ENCODE results near the gene AK9. TPM values are rescaled to one million over a fixed set of nuclear protein-coding genes. Genes with fewer than 3 reads are reported as not detected.

The AK9 gene
- polyA plus RNA-seq, 1 of the 3 experiments (the other 2 are of a cell fraction) = 0.76 TPM

GRCh38 chr6:109715616-109716015 is 24.6 kb upstream of the AK9 start:
- CTCF ChIA-PET = interaction anchor here (1.0 to 3.2 kb wide), 4 partner anchors 11 to 338 kb away, joined by 3 to 27 read pairs (median 11); no protein-coding TSS in a partner anchor
- no peaks in the 10 kb centered on the region for H3F3A ChIP-seq (replicated peaks; ENCODE audit: insufficient read depth)
- 83% methylated on average over 2 of the region's 2 CpGs for WGBS (ENCODE audit: low lambda C conversion rate)
- POLR2A ChIA-PET = no interaction called here
- H4K20me1 ChIP-seq (ENCODE audit: insufficient read depth) = no peaks in the 10 kb centered on the region
- H3K79me2 ChIP-seq (ENCODE audit: insufficient read depth) = no peaks in the 10 kb centered on the region
- no peaks in the 10 kb centered on the region for H3K27me3 ChIP-seq (ENCODE audit: insufficient read depth)
- no peak for DNase-seq
- peak overlapping the region in 1 of 2 experiments; percentile 14; a peak in 1 of 4 replicates for H3K27ac ChIP-seq (ENCODE audit: low read depth in 2 of 2, low read length in 1 of 2)
- no peak overlapping the region for H2AFZ ChIP-seq (ENCODE audit: low read depth)
- H3K36me3 ChIP-seq (replicated peaks in 1 of 2; ENCODE audit: control insufficient read depth in 1 of 2, insufficient read depth in 2 of 2, low read length in 1 of 2) = peaks cover 0 to 3% of the 10 kb centered on the region in 2 experiments
- H3K4me1 ChIP-seq (ENCODE audit: control insufficient read depth in 1 of 2, insufficient read depth in 2 of 2, low read depth in 1 of 2, low read length in 1 of 2) = peaks cover 0 to 22% of the 10 kb centered on the region in 2 experiments; a peak in 2 of 4 replicates
- H3K4me2 ChIP-seq = no peak overlapping the region
- TF ChIP-seq, protein P1, sequence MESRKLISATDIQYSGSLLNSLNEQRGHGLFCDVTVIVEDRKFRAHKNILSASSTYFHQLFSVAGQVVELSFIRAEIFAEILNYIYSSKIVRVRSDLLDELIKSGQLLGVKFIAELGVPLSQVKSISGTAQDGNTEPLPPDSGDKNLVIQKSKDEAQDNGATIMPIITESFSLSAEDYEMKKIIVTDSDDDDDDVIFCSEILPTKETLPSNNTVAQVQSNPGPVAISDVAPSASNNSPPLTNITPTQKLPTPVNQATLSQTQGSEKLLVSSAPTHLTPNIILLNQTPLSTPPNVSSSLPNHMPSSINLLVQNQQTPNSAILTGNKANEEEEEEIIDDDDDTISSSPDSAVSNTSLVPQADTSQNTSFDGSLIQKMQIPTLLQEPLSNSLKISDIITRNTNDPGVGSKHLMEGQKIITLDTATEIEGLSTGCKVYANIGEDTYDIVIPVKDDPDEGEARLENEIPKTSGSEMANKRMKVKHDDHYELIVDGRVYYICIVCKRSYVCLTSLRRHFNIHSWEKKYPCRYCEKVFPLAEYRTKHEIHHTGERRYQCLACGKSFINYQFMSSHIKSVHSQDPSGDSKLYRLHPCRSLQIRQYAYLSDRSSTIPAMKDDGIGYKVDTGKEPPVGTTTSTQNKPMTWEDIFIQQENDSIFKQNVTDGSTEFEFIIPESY (IDR thresholded peaks at IDR 0.05; ENCODE audit: borderline replicate concordance, low read depth) = no peak
- TF ChIP-seq GATA2 (CRISPR knock-in tag; IDR thresholded peaks at IDR 0.05) = no peak
- TF ChIP-seq RFX5 (IDR thresholded peaks at IDR 0.05; ENCODE audit: low read length) = no peak
- TF ChIP-seq SIN3A (IDR thresholded peaks at IDR 0.05; ENCODE audit: borderline replicate concordance, low read depth, low read length) = no peak
- no peak for TF ChIP-seq TAF1 (IDR thresholded peaks at IDR 0.05; ENCODE audit: borderline replicate concordance, low read depth, low read length)
- no peak for TF ChIP-seq JUND (IDR thresholded peaks at IDR 0.05)
- TF ChIP-seq, protein P2, sequence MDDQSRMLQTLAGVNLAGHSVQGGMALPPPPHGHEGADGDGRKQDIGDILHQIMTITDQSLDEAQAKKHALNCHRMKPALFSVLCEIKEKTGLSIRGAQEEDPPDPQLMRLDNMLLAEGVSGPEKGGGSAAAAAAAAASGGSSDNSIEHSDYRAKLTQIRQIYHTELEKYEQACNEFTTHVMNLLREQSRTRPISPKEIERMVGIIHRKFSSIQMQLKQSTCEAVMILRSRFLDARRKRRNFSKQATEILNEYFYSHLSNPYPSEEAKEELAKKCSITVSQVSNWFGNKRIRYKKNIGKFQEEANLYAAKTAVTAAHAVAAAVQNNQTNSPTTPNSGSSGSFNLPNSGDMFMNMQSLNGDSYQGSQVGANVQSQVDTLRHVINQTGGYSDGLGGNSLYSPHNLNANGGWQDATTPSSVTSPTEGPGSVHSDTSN (IDR thresholded peaks at IDR 0.05) = no peak
- TF ChIP-seq POLR2AphosphoS5 (IDR thresholded peaks at IDR 0.05; ENCODE audit: low read depth, low read length) = no peak
- TF ChIP-seq RCOR1 (IDR thresholded peaks at IDR 0.05; ENCODE audit: low read length) = no peak
- no peak for TF ChIP-seq FOSL2 (IDR thresholded peaks at IDR 0.05; ENCODE audit: borderline replicate concordance, low read depth)
- TF ChIP-seq RXRA (IDR thresholded peaks at IDR 0.05; ENCODE audit: borderline replicate concordance, low read depth) = no peak
- no peak for TF ChIP-seq MEF2A (IDR thresholded peaks at IDR 0.05; ENCODE audit: borderline replicate concordance, low read depth)
- TF ChIP-seq, protein P3, sequence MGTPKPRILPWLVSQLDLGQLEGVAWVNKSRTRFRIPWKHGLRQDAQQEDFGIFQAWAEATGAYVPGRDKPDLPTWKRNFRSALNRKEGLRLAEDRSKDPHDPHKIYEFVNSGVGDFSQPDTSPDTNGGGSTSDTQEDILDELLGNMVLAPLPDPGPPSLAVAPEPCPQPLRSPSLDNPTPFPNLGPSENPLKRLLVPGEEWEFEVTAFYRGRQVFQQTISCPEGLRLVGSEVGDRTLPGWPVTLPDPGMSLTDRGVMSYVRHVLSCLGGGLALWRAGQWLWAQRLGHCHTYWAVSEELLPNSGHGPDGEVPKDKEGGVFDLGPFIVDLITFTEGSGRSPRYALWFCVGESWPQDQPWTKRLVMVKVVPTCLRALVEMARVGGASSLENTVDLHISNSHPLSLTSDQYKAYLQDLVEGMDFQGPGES (IDR thresholded peaks at IDR 0.05; ENCODE audit: low read depth, low read length) = no peak
- TF ChIP-seq, protein P4, sequence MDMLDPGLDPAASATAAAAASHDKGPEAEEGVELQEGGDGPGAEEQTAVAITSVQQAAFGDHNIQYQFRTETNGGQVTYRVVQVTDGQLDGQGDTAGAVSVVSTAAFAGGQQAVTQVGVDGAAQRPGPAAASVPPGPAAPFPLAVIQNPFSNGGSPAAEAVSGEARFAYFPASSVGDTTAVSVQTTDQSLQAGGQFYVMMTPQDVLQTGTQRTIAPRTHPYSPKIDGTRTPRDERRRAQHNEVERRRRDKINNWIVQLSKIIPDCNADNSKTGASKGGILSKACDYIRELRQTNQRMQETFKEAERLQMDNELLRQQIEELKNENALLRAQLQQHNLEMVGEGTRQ (IDR thresholded peaks at IDR 0.05; ENCODE audit: borderline replicate concordance, low read depth, low read length) = no peak
- no peak for TF ChIP-seq NRF1 (IDR thresholded peaks at IDR 0.05; ENCODE audit: low read depth, low read length)
- no peak for TF ChIP-seq USF1 (IDR thresholded peaks at IDR 0.05; ENCODE audit: borderline replicate concordance, low read depth)
- TF ChIP-seq MAX (IDR thresholded peaks at IDR 0.05; ENCODE audit: low read depth) = no peak
- no peak for TF ChIP-seq MXI1 (IDR thresholded peaks at IDR 0.05; ENCODE audit: low read depth, low read length)
- no peak for TF ChIP-seq FOXM1 (IDR thresholded peaks at IDR 0.05; ENCODE audit: low read depth)
- H3K9ac ChIP-seq = no peak overlapping the region
- H3K9me2 ChIP-seq = no peaks in the 10 kb centered on the region
- no peaks in the 10 kb centered on the region for H3K9me3 ChIP-seq
- H3K4me3 ChIP-seq (ENCODE audit: low read depth in 2 of 2, low read length in 1 of 2) = no peak overlapping the region
